A549 (cell line): ENCODE data around the gene HBS1L. TPM values are rescaled to one million over a fixed set of nuclear protein-coding genes. Genes with fewer than 3 reads are reported as not detected.

ENCODE experiments used
- ATAC-seq, 2 experiments: fragments of 200-7000 bp in 1 of 2; fragments of >200 bp in 1 of 2; cut with Nextera tagmentation in 1 of 2; cut with Tn5 transposase in 1 of 2; 3 replicates each; pipeline versions ENCODE4 v1.8.0 to v1.9.1; 2018 to 2020; ENCODE audit warnings: mild to moderate bottlenecking in 1 of 2, moderate library complexity in 1 of 2
- CTCF ChIA-PET: fragments of 300-600 bp; sonication (Branson Sonifier 250); formaldehyde crosslinking; extraction: SDS; loops from one replicate; lab custom pipeline; 2021; ENCODE audit warnings: antibody characterized with exemption, inconsistent platforms; lab: Yijun Ruan, JAX
- POLR2A ChIA-PET: fragments of 350-600 bp; formaldehyde crosslinking; extraction: SDS; loops from one replicate; lab custom pipeline; 2021; ENCODE audit warnings: antibody characterized with exemption, inconsistent platforms; lab: Yijun Ruan, JAX
- DNase-seq, 2 experiments: peaks; one replicate each; pipeline versions ENCODE4 v3.0.0 to v3.0.0-alpha.2; 2011 to 2016; ENCODE audit warnings: low read depth in 1 of 2, low spot score in 1 of 2
- FAIRE-seq: peaks from 2 replicates; lab custom pipeline; 2011; peaks lifted over from hg19 to GRCh38; lab: Jason Lieb, UNC
- H3K27ac ChIP-seq, 2 experiments: fragments of >200 bp; sonication (Bioruptor Twin); formaldehyde crosslinking; 3 replicates each; pipeline ENCODE4 v1.5.1; 2016 to 2017
- H3K4me1 ChIP-seq: fragments of >200 bp; sonication (Bioruptor Twin); formaldehyde crosslinking; 3 replicates; pipeline ENCODE4 v1.6.1; 2016
- H3K4me2 ChIP-seq: fragments of >200 bp; sonication (Bioruptor Twin); formaldehyde crosslinking; 3 replicates; pipeline ENCODE4 v1.6.1; 2016
- H3K4me3 ChIP-seq: fragments of >200 bp; sonication (Bioruptor Twin); formaldehyde crosslinking; 3 replicates; pipeline ENCODE4 v1.5.1; 2016
- H3K9me3 ChIP-seq: fragments of >200 bp; sonication (Bioruptor Twin); formaldehyde crosslinking; 3 replicates; pipeline ENCODE4 v1.6.1; 2016
- BHLHE40 ChIP-seq: IDR thresholded peaks from 2 replicates; pipeline ENCODE4 v1.6.1; 2012; ENCODE audit warnings: low read depth, low read length, inconsistent platforms
- CBX2 ChIP-seq: fragments of 200-600 bp; sonication (generic); IDR thresholded peaks from 2 replicates; pipeline ENCODE4 v1.6.1; 2016; ENCODE audit warnings: low read depth, mild to moderate bottlenecking, borderline replicate concordance
- CBX8 ChIP-seq: fragments of 200-600 bp; sonication (generic); IDR thresholded peaks from 2 replicates; pipeline ENCODE4 v1.6.1; 2016
- CEBPB ChIP-seq, 2 experiments: fragments of >200 bp in 1 of 2; sonication (Bioruptor Twin) in 1 of 2; formaldehyde crosslinking in 1 of 2; IDR thresholded peaks; 2 replicates each; pipeline ENCODE4 v1.6.1; 2012 to 2016
- CHD2 ChIP-seq: fragments of 150-350 bp; IDR thresholded peaks from 2 replicates; pipeline ENCODE4 v1.6.1; 2014; ENCODE audit warnings: low read length; ENCODE audit not compliant: partially characterized antibody
- ESRRA ChIP-seq: fragments of 150-350 bp; IDR thresholded peaks from 2 replicates; pipeline ENCODE4 v1.6.1; 2014; ENCODE audit warnings: mild to moderate bottlenecking, low read length, borderline replicate concordance
- FOSL2 ChIP-seq, 2 experiments: fragments of 450-650 bp in 1 of 2; fragments of >200 bp in 1 of 2; sonication (Bioruptor Twin) in 1 of 2; formaldehyde crosslinking; IDR thresholded peaks; 2 replicates each; pipeline versions ENCODE4 v1.5.0 to v1.6.1; 2016 to 2020; ENCODE audit warnings: mild to moderate bottlenecking in 1 of 2, moderate library complexity in 1 of 2
- HEYL ChIP-seq: fragments of 250-450 bp; sonication (Bioruptor Pico); IDR thresholded peaks from 2 replicates; pipeline ENCODE4 v1.8.0; 2021; ENCODE audit warnings: mild to moderate bottlenecking, moderate library complexity
- HOXB5 ChIP-seq: fragments of 250-450 bp; sonication (Bioruptor Pico); IDR thresholded peaks from 2 replicates; pipeline ENCODE4 v1.5.0; 2020; ENCODE audit warnings: mild to moderate bottlenecking, moderate library complexity
- JUN ChIP-seq, 2 experiments: fragments of >200 bp; sonication (Bioruptor Twin); formaldehyde crosslinking; IDR thresholded peaks; 2 replicates in 1 of 2; 3 replicates in 1 of 2; pipeline ENCODE4 v1.6.1; 2016 to 2017
- JUNB ChIP-seq: fragments of >200 bp; sonication (Bioruptor Twin); formaldehyde crosslinking; IDR thresholded peaks from 2 replicates; pipeline ENCODE4 v1.6.1; 2016
- KDM1A ChIP-seq: fragments of 200-600 bp; sonication (generic); IDR thresholded peaks from 2 replicates; pipeline ENCODE4 v1.6.1; 2016; ENCODE audit warnings: low read depth, mild to moderate bottlenecking
- MAFK ChIP-seq: fragments of 450-650 bp; IDR thresholded peaks from 2 replicates; pipeline ENCODE4 v1.6.1; 2014; ENCODE audit not compliant: partially characterized antibody
- NFE2L2 ChIP-seq: fragments of 150-350 bp; conservative IDR thresholded peaks from 2 replicates; pipeline ENCODE4 v1.6.1; 2014; ENCODE audit warnings: low read length
- NR3C1 ChIP-seq: fragments of >200 bp; sonication (Bioruptor Twin); formaldehyde crosslinking; IDR thresholded peaks from 3 replicates; pipeline ENCODE4 v1.6.1; 2017
- SREBF2 ChIP-seq: fragments of 450-650 bp; IDR thresholded peaks from 2 replicates; pipeline ENCODE4 v1.6.1; 2014; ENCODE audit warnings: mild to moderate bottlenecking, moderate library complexity
- TP53 ChIP-seq: fragments of 250-450 bp; sonication (Bioruptor Pico); IDR thresholded peaks from 2 replicates; pipeline ENCODE4 v1.5.0; 2021; ENCODE audit warnings: mild to moderate bottlenecking, moderate library complexity
- ZFP36 ChIP-seq: fragments of 450-650 bp; IDR thresholded peaks from 2 replicates; pipeline ENCODE4 v1.6.1; 2014; ENCODE audit warnings: borderline replicate concordance; ENCODE audit not compliant: partially characterized antibody
- WGBS: methylation state at CpG from one replicate; pipeline ENCODE4 v1.1.6; 2017; ENCODE audit errors: missing lambda C conversion rate; 5-methylcytosine and 5-hydroxymethylcytosine counted together
- polyA plus RNA-seq, 4 experiments: library from polyadenylated mRNA; depleted of rRNA in 3 of 4; stranded (reverse); fragments of >200 nt; fragmentation: RNase III in 1 of 4; extraction: RNeasy Plus Mini Kit Qiagen cat#74134 plus additional on column Dnase treatment in 1 of 4; gene quantifications; 2 replicates in 3 of 4; 3 replicates in 1 of 4; pipeline ENCODE4 v1.2.3, GENCODE V29; 2011 to 2017
- TF ChIP-seq, protein P1 (sequence below): fragments of 450-650 bp; IDR thresholded peaks from 2 replicates; pipeline ENCODE4 v1.6.1; 2014; ENCODE audit warnings: antibody characterized with exemption
- TF ChIP-seq, protein P2 (sequence below): fragments of 250-450 bp; sonication (Bioruptor Pico); IDR thresholded peaks from 2 replicates; pipeline ENCODE4 v1.5.0; 2021; ENCODE audit warnings: mild to moderate bottlenecking, moderate library complexity, borderline replicate concordance
- TF ChIP-seq, protein P3 (sequence below): fragments of 200-600 bp; sonication (generic); IDR thresholded peaks from 2 replicates; pipeline ENCODE4 v1.6.1; 2016; ENCODE audit warnings: antibody characterized with exemption, mild to moderate bottlenecking, moderate library complexity
- TF ChIP-seq, protein P4 (sequence below): IDR thresholded peaks from 2 replicates; pipeline ENCODE4 v1.6.1; 2012; ENCODE audit warnings: low read depth, borderline replicate concordance

HBS1L gene
- polyA plus RNA-seq, 2 of the 4 experiments (the other 2 are of a cell fraction): 41.5 to 61.7 TPM

DNA sequence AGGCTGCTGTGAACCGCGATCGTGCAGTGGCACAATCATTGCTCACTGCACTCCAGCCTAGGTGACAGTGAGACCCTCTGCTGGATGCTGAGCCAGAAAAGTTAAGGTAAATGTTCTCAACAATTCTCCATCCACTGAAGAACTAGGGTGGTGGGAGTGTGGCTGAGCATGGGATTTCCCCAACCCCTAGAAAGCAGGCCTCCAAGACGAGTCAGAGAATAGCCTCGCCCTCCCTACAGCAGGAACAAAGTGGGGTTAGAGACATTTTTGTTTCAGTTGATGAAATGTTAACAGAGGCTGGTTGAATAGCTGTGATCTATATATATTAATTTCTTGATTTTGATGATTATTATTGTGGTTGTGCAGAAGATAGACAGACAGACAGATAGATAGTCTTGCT lies 98.6 kb downstream of the HBS1L start:
- H3K4me1 ChIP-seq: no peaks in the 10 kb centered on the region
- H3K9me3 ChIP-seq: no peaks in the 10 kb centered on the region
- DNase-seq (no peak), FAIRE-seq (no peak), ATAC-seq (no peak)
- H3K4me2 ChIP-seq: no peak overlapping the region
- no peak overlapping the region for H3K27ac ChIP-seq
- 86% methylated on average over 5 of the region's 5 CpGs for WGBS
- ChIA-PET POLR2A (no interaction called here), CTCF (no interaction called here)
- H3K4me3 ChIP-seq: no peak overlapping the region
- TF ChIP-seq HEYL (no peak), BHLHE40 (no peak), TP53 (no peak), SREBF2 (no peak), KDM1A (no peak), HOXB5 (CRISPR knock-in tag) (no peak), NR3C1 (no peak), CBX2 (no peak), ZFP36 (no peak), CEBPB (IDR thresholded peaks at IDR 0.05) (no peak), JUNB (no peak), MAFK (no peak), NFE2L2 (no peak), JUN (IDR thresholded peaks at IDR 0.05) (no peak), ESRRA (no peak), CBX8 (no peak)
- TF ChIP-seq, protein P1, sequence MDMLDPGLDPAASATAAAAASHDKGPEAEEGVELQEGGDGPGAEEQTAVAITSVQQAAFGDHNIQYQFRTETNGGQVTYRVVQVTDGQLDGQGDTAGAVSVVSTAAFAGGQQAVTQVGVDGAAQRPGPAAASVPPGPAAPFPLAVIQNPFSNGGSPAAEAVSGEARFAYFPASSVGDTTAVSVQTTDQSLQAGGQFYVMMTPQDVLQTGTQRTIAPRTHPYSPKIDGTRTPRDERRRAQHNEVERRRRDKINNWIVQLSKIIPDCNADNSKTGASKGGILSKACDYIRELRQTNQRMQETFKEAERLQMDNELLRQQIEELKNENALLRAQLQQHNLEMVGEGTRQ: no peak
- TF ChIP-seq, protein P2, sequence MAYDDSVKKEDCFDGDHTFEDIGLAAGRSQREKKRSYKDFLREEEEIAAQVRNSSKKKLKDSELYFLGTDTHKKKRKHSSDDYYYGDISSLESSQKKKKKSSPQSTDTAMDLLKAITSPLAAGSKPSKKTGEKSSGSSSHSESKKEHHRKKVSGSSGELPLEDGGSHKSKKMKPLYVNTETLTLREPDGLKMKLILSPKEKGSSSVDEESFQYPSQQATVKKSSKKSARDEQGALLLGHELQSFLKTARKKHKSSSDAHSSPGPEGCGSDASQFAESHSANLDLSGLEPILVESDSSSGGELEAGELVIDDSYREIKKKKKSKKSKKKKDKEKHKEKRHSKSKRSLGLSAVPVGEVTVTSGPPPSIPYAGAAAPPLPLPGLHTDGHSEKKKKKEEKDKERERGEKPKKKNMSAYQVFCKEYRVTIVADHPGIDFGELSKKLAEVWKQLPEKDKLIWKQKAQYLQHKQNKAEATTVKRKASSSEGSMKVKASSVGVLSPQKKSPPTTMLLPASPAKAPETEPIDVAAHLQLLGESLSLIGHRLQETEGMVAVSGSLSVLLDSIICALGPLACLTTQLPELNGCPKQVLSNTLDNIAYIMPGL (CRISPR knock-in tag): no peak
- TF ChIP-seq, protein P3, sequence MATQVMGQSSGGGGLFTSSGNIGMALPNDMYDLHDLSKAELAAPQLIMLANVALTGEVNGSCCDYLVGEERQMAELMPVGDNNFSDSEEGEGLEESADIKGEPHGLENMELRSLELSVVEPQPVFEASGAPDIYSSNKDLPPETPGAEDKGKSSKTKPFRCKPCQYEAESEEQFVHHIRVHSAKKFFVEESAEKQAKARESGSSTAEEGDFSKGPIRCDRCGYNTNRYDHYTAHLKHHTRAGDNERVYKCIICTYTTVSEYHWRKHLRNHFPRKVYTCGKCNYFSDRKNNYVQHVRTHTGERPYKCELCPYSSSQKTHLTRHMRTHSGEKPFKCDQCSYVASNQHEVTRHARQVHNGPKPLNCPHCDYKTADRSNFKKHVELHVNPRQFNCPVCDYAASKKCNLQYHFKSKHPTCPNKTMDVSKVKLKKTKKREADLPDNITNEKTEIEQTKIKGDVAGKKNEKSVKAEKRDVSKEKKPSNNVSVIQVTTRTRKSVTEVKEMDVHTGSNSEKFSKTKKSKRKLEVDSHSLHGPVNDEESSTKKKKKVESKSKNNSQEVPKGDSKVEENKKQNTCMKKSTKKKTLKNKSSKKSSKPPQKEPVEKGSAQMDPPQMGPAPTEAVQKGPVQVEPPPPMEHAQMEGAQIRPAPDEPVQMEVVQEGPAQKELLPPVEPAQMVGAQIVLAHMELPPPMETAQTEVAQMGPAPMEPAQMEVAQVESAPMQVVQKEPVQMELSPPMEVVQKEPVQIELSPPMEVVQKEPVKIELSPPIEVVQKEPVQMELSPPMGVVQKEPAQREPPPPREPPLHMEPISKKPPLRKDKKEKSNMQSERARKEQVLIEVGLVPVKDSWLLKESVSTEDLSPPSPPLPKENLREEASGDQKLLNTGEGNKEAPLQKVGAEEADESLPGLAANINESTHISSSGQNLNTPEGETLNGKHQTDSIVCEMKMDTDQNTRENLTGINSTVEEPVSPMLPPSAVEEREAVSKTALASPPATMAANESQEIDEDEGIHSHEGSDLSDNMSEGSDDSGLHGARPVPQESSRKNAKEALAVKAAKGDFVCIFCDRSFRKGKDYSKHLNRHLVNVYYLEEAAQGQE: no peak
- TF ChIP-seq, protein P4, sequence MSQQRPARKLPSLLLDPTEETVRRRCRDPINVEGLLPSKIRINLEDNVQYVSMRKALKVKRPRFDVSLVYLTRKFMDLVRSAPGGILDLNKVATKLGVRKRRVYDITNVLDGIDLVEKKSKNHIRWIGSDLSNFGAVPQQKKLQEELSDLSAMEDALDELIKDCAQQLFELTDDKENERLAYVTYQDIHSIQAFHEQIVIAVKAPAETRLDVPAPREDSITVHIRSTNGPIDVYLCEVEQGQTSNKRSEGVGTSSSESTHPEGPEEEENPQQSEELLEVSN: no peak

DNA sequence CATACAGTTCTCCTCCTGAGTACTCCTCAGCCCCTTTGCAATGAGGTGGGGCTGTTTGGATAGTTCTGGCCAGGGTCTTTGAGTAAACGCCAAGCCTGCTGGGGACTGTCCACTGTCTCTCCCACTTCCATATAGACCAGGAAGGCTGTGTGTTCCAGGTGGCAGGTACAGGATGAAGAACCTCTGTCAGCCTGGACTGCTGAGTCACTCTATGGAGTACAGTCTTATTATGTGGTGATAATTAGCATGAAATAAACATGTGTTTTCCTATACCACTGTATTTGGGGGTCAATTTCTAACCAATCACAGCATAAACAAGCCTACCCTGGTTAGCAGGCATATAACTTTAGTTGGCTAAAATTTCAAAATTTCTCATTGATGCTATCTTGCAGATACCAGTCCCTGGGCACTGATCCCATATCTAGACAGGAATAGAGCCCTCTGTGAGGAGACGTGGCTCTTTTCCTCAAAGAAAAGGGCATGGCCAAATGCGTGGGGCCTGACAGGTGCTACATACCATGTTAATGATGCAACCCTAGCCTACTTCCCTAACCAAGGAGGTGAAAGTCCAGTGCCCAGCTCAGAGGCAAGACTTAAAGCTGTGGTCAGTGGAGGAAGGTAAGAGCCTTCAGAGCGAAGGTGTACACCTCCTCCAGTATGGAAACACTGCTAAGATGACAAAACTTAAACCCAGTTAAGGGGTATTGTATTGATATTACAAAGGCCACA lies 100.2 kb downstream of the HBS1L start:
- POLR2A ChIA-PET: no interaction called here
- Histone ChIP-seq H3K4me1 (no peaks in the 10 kb centered on the region), H3K9me3 (no peaks in the 10 kb centered on the region), H3K4me3 (no peak overlapping the region), H3K4me2 (no peak overlapping the region), H3K27ac (no peak overlapping the region)
- CTCF ChIA-PET: no interaction called here
- WGBS: 79% methylated on average over 4 of the region's 4 CpGs
- no peak for TF ChIP-seq FOSL2 (IDR thresholded peaks at IDR 0.05)
- no peak for TF ChIP-seq FOSL2 (CRISPR knock-in tag; IDR thresholded peaks at IDR 0.05)
- no peak for TF ChIP-seq CHD2
- ATAC-seq: peak in 1 of 2 experiments; percentile 26; a peak in 3 of 6 replicates
- FAIRE-seq: no peak
- DNase-seq: no peak
